ENCODE measurements around the gene CELF4. TPM values are rescaled to one million over a fixed set of nuclear protein-coding genes. Genes with fewer than 3 reads are reported as not detected.

CELF4 gene
- total and polyA plus RNA-seq, 12 donors = 0.42 to 16.9 (median 3.9) TPM; not detected in 1

DNA sequence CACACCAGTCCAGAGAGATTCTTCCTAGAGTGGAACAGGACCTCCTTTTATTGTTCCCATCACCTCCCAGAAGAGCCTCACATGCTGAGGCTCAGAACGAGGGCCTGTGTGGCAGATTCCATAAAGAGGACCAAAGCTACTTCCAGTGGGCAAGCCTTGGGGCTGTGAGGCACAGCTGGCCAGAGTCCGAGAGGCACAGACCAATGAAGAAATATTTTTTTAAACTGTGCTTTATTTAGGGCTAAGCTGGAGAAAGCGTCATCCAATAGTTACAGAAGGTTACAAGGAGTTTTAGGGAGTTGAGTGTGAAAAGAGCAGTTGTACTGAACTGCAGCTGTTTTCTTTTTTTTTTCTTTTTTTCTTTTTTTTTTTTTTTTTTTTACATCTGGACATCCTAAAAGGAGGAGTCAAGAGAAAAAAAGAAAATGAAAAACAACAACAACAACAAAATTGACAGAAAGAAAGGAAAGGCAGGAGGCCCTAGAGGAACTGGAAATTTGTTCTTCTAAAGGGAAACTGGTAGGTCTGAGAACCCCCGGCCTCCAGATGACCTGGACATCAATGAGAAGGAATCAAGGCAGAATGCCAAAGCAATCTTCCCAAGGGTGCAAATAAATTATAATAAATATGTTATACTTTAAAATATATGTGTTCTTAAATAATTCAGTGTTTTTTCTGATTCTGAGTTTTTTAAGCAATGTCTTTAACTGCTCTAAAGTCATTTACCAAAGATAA, 322.6 kb downstream of the CELF4 start:
- 80 to 86% (median 81%) methylated on average over 4 of the region's 4 CpGs for WGBS, 4 donors
- Histone ChIP-seq H3K4me3 (no peak overlapping the region), H3K27ac (no peak overlapping the region), H3K36me3 (replicated peaks in 1 of 2) (no peaks in the 10 kb centered on the region), H3K9me3 (replicated peaks in 1 of 3) (no peaks in the 10 kb centered on the region), H3K27me3 (peaks cover 12% of the 10 kb centered on the region), H3K4me1 (replicated peaks in 1 of 2) (no peaks in the 10 kb centered on the region)
- intact Hi-C loops (cut with DNase I) = loop anchor here in 1 of 2 donors (10.0 kb wide), 1 partner anchor 62 kb away; no protein-coding TSS in a partner anchor
- peak in 1 of 7 donors; percentile 25 for DNase-seq
- TF ChIP-seq CTCF (IDR thresholded peaks at IDR 0.05) (no peak), POLR2A (IDR thresholded peaks at IDR 0.05) (no peak)

DNA sequence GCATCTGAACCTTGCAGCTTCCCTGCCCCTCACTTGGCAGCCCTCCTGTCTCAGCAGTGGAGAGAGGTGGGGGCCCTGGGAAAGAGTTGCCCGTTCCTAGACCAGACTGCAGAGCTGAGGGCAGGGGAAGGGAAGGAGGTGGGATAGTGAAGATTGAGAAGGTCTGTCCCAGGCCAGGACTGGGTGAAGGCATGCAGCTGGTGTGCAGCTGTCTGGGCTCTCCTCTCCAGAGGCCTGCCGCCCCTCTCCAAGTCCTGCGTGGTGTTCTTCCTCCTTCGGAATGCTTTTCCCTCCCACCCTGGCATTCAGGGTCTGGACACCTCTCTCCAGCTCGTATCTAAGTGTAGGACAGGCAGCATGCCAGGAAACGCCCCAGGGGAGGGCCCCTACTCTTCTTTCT, 323.5 kb downstream of the CELF4 start:
- Histone ChIP-seq H3K27me3 (peaks cover 12% of the 10 kb centered on the region), H3K9me3 (replicated peaks in 1 of 3) (no peaks in the 10 kb centered on the region), H3K36me3 (replicated peaks in 1 of 2) (no peaks in the 10 kb centered on the region), H3K4me1 (replicated peaks in 1 of 2) (no peaks in the 10 kb centered on the region), H3K27ac (no peak overlapping the region), H3K4me3 (no peak overlapping the region)
- intact Hi-C loops (cut with DNase I) = loop anchor here in 1 of 2 donors (10.0 kb wide), 1 partner anchor 63 kb away; no protein-coding TSS in a partner anchor
- peak in 1 of 7 donors; percentile 31 for DNase-seq
- 73 to 83% (median 78%) methylated on average over 6 of the region's 6 CpGs for WGBS, 4 donors
- TF ChIP-seq POLR2A (IDR thresholded peaks at IDR 0.05) (no peak), CTCF (IDR thresholded peaks at IDR 0.05) (no peak)

DNA sequence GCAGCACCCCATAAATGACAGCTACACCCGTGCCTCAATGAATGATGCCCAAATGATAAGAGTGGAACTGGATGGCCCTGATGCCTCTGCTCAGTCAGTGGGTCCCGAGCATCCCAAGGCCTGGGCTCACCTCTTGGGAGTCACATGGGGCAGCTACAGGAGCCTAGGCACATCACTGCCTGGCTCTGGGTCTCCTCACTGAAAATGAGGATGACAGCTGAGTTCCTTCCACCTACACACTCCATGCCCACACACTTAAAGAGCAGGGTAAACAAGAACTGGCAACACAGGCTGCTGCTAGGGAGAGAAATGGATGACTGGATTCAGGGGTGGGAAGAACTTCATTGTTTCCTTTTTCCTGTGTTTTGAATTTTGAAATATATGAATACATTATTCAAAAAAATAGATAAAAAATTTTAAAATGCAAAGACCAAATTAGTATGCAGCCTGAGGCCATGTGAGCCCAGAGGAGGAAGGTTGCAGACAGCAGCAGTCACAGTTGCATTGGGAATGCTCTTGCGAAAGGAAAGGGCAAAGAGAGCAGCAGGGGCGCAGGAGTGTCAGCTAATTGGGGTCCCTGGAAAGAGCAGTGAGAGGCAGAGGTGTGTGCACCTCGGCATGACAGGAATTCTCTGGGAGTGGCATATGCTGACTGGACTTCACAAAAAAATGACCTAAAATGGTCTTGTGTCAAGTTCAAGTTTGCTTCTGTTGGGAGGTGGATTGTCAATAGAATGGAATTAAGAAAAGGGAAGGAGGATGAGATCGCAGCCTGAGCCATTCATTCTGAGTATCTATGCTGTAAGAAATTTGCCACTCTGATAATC, 327.1 kb downstream of the CELF4 start:
- no peak for TF ChIP-seq POLR2A (IDR thresholded peaks at IDR 0.05)
- no peak for TF ChIP-seq CTCF (IDR thresholded peaks at IDR 0.05)
- Histone ChIP-seq H3K27me3 (no peaks in the 10 kb centered on the region), H3K4me3 (no peak overlapping the region), H3K9me3 (replicated peaks in 1 of 3) (no peaks in the 10 kb centered on the region), H3K36me3 (replicated peaks in 1 of 2) (no peaks in the 10 kb centered on the region), H3K4me1 (replicated peaks in 1 of 2) (no peaks in the 10 kb centered on the region), H3K27ac (no peak overlapping the region)
- intact Hi-C loops (cut with DNase I) = no loop called here
- no peak for DNase-seq
- 82 to 86% (median 83%) methylated on average over 4 to 6 of the region's 6 CpGs for WGBS, 4 donors

GRCh38 chr18:37235583-37235982, 330.0 kb downstream of the CELF4 start:
- Histone ChIP-seq H3K4me1 (replicated peaks in 1 of 2) (peaks cover 7 to 9% of the 10 kb centered on the region in 2 donors), H3K9me3 (replicated peaks in 1 of 3) (no peaks in the 10 kb centered on the region), H3K27ac (no peak overlapping the region), H3K4me3 (no peak overlapping the region), H3K36me3 (replicated peaks in 1 of 2) (no peaks in the 10 kb centered on the region), H3K27me3 (no peaks in the 10 kb centered on the region)
- WGBS, 4 donors = 35 to 80% (median 44%) methylated on average over 2 of the region's 2 CpGs
- TF ChIP-seq POLR2A (IDR thresholded peaks at IDR 0.05) (no peak), CTCF (IDR thresholded peaks at IDR 0.05) (no peak)
- intact Hi-C loops (cut with DNase I) = no loop called here
- peak in 4 of 7 donors; percentile 16 to 36 (median 30) for DNase-seq
